ENCODE data around the gene SLC22A4.

SLC22A4 gene

DNA sequence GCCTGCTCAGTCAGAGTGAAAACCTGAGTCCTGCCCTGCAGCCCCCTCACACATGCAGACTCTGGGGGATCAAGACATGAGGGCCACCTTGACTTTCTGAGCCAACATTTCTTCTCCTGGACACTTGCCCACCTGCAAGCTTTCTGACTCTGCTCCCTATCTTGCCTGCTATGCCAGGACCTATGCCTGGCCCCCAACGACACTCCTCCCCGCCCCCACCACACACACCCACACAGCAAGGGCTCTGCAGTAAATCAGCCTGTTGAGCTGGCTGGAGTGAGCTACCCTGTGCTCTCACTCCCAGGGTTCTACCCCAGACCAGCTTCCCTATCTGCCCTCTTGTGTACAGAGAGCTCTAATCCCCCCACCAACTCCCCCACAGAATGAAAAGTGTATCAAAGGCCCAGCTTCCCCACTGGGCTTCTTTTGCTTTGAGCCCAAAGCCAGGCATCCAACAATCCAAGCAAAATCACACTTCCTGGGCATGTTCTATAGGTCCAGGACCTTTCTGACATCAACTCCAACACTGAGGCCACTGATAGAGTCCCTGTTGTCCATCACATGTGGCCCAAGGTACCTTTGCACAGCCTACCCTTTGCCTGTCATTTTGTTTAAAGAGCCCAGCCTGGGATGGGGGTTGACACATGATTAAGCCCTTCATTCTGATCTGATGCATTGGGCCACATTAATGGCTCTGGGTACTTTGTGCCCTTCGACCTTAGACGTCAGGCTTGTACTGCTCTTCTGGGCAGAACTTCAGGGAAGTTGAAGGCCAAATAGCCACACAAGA is 29.5 kb upstream of the SLC22A4 start:
- Histone ChIP-seq H3K9me3 (ENCODE audit: control insufficient read depth, low read length) (no peaks in the 10 kb centered on the region), H3K4me1 (ENCODE audit: control insufficient read depth, insufficient read depth, low read length) (peaks cover 76% of the 10 kb centered on the region), H3K4me3 (ENCODE audit: low read length) (no peak overlapping the region), H3K27me3 (replicated peaks; ENCODE audit: control insufficient read depth, insufficient read depth, low read length) (no peaks in the 10 kb centered on the region), H3K9ac (ENCODE audit: low read length) (no peak overlapping the region), H3K36me3 (ENCODE audit: control insufficient read depth, insufficient read depth, low read length, severe bottlenecking) (peaks cover 19% of the 10 kb centered on the region)
- DNase-seq (ENCODE audit: low read depth): no peak

- no peaks in the 10 kb centered on the region for H3K9me3 ChIP-seq (ENCODE audit: control insufficient read depth, low read length)
- H3K36me3 ChIP-seq (ENCODE audit: control insufficient read depth, insufficient read depth, low read length, severe bottlenecking): peaks cover 23% of the 10 kb centered on the region
- peaks cover 69% of the 10 kb centered on the region for H3K4me1 ChIP-seq (ENCODE audit: control insufficient read depth, insufficient read depth, low read length)
- peak overlapping the region; percentile 3 for H3K9ac ChIP-seq (ENCODE audit: low read length)
- H3K27me3 ChIP-seq (replicated peaks; ENCODE audit: control insufficient read depth, insufficient read depth, low read length): no peaks in the 10 kb centered on the region
- H3K4me3 ChIP-seq (ENCODE audit: low read length): no peak overlapping the region
- DNase-seq (ENCODE audit: low read depth): peak; percentile 95
These were observed 28.7 kb upstream of the SLC22A4 start for GRCh38 chr5:132265336-132266030.

DNA sequence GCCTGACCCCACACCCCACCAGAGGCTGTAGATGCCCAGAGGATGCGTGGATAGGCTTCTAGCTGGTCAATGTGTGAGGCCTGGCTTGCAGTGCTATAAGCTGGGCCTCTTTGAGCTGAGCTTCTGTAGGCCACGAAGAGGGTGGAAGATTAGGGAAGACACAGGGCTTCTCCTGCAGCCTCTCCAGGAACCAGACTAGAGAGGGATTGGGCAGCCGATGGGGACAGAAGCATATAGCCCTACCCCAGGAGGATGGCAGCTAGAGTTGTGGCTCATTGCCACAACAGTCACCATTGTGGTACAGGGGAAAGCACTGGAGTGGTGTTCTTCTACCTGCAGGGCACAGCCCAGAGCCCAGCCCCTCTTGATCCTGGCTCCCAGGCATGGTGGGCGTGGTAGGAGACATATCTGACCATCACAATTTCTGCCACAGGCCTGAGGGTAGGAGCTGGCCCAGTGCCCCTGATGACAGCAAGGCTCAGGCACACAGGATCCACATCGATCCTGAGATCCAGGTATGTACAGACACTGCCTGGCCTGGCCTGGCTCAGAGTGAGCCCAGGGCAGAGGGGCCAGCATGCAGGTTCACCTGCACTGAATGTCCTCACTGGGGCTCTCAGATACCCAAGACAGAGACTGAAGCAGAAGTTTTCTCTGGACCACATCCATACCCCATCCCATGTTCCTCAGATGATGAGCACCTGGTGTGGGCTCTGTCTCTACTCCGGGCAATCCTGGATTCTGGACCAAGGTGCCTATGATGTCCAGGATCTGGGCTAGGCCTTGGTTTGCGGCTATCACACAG is 28.0 kb upstream of the SLC22A4 start:
- H3K9ac ChIP-seq (ENCODE audit: low read length): peak overlapping the region; percentile 1
- DNase-seq (ENCODE audit: low read depth): no peak
- H3K9me3 ChIP-seq (ENCODE audit: control insufficient read depth, low read length): no peaks in the 10 kb centered on the region
- peaks cover 27% of the 10 kb centered on the region for H3K36me3 ChIP-seq (ENCODE audit: control insufficient read depth, insufficient read depth, low read length, severe bottlenecking)
- no peak overlapping the region for H3K4me3 ChIP-seq (ENCODE audit: low read length)
- no peaks in the 10 kb centered on the region for H3K27me3 ChIP-seq (replicated peaks; ENCODE audit: control insufficient read depth, insufficient read depth, low read length)
- peaks cover 61% of the 10 kb centered on the region for H3K4me1 ChIP-seq (ENCODE audit: control insufficient read depth, insufficient read depth, low read length)

DNA sequence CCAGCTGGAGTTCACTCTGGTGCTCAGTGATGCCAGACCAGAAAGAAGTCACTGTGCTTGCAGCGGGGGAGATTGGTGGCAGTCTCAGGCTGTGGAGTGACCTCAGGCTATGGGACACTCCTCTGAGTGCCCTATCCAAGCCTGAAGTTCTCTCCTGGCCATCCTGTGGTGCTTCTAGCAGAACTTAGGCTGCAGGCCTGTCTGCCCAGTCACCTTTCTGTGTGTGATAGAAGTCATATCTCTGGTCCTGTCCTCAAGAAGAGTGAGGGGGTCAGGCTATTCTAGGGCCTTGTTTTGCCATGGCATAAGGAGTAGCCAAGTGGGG is 27.4 kb upstream of the SLC22A4 start:
- Histone ChIP-seq H3K9me3 (ENCODE audit: control insufficient read depth, low read length) (no peaks in the 10 kb centered on the region), H3K27me3 (replicated peaks; ENCODE audit: control insufficient read depth, insufficient read depth, low read length) (no peaks in the 10 kb centered on the region), H3K4me3 (ENCODE audit: low read length) (no peak overlapping the region), H3K9ac (ENCODE audit: low read length) (no peak overlapping the region), H3K4me1 (ENCODE audit: control insufficient read depth, insufficient read depth, low read length) (peaks cover 57% of the 10 kb centered on the region), H3K36me3 (ENCODE audit: control insufficient read depth, insufficient read depth, low read length, severe bottlenecking) (peaks cover 29% of the 10 kb centered on the region)
- no peak for DNase-seq (ENCODE audit: low read depth)

DNA sequence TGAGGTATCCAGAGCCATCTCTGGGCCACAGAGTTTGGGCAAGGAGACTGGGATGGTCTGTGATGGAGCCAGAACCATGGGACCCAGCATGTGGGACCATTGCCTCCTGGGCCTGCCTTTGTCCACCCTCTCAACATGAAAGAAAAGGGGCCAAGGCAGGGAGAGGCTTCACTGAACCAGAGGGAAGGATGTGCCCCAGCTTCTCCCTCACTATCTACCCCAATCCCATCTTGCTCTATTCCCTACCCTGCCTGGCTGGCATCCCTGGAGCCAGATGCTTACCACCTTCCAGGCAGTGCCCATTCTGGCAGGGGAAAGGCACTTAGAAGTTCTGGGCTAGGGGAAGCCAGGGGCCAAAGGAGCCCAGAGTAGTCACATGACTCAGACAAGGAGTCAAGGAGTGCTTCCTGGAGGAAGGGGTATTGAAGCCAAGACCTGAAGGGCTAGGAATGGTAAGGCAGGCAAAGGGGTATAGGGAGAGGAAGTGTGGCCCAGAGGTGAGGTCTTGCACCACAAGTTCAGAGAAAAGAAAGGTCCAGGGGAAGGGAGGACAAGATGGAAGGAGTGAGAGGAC is 26.9 kb upstream of the SLC22A4 start:
- Histone ChIP-seq H3K27me3 (replicated peaks; ENCODE audit: control insufficient read depth, insufficient read depth, low read length) (no peaks in the 10 kb centered on the region), H3K9me3 (ENCODE audit: control insufficient read depth, low read length) (no peaks in the 10 kb centered on the region), H3K4me1 (ENCODE audit: control insufficient read depth, insufficient read depth, low read length) (peaks cover 52% of the 10 kb centered on the region), H3K4me3 (ENCODE audit: low read length) (no peak overlapping the region), H3K9ac (ENCODE audit: low read length) (no peak overlapping the region), H3K36me3 (ENCODE audit: control insufficient read depth, insufficient read depth, low read length, severe bottlenecking) (peaks cover 34% of the 10 kb centered on the region)
- DNase-seq (ENCODE audit: low read depth): no peak

- no peaks in the 10 kb centered on the region for H3K27me3 ChIP-seq (replicated peaks; ENCODE audit: control insufficient read depth, insufficient read depth, low read length)
- peaks cover 43% of the 10 kb centered on the region for H3K4me1 ChIP-seq (ENCODE audit: control insufficient read depth, insufficient read depth, low read length)
- no peak overlapping the region for H3K4me3 ChIP-seq (ENCODE audit: low read length)
- H3K9ac ChIP-seq (ENCODE audit: low read length): no peak overlapping the region
- peaks cover 36% of the 10 kb centered on the region for H3K36me3 ChIP-seq (ENCODE audit: control insufficient read depth, insufficient read depth, low read length, severe bottlenecking)
- no peak for DNase-seq (ENCODE audit: low read depth)
- no peaks in the 10 kb centered on the region for H3K9me3 ChIP-seq (ENCODE audit: control insufficient read depth, low read length)
These were observed 26.0 kb upstream of the SLC22A4 start for GRCh38 chr5:132267931-132268768.

- Histone ChIP-seq H3K9me3 (ENCODE audit: control insufficient read depth, low read length) (no peaks in the 10 kb centered on the region), H3K36me3 (ENCODE audit: control insufficient read depth, insufficient read depth, low read length, severe bottlenecking) (peaks cover 36% of the 10 kb centered on the region), H3K4me3 (ENCODE audit: low read length) (no peak overlapping the region), H3K27me3 (replicated peaks; ENCODE audit: control insufficient read depth, insufficient read depth, low read length) (no peaks in the 10 kb centered on the region), H3K9ac (ENCODE audit: low read length) (no peak overlapping the region), H3K4me1 (ENCODE audit: control insufficient read depth, insufficient read depth, low read length) (peaks cover 35% of the 10 kb centered on the region)
- peak; percentile 80 for DNase-seq (ENCODE audit: low read depth)
These were observed 25.2 kb upstream of the SLC22A4 start for GRCh38 chr5:132268769-132269551.

GRCh38 chr5:132269635-132270334 is 24.4 kb upstream of the SLC22A4 start:
- peaks cover 27% of the 10 kb centered on the region for H3K4me1 ChIP-seq (ENCODE audit: control insufficient read depth, insufficient read depth, low read length)

DNA sequence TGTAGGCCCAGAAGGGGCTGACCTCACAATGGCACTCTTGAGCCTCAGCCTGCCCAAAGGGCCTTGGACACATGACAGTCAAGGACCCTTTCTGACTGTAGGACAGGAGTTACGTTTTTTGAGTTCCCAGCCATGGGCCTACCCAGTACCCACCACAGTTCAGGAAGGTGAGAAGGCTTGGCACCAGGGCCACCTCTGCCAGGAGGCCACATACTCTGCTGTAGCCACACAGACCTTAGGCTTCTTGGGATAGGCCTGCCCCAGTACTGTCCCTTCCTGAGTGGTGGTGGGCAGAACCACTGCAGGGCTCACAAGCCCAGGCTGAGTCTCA is 23.9 kb upstream of the SLC22A4 start:
- H3K4me1 ChIP-seq (ENCODE audit: control insufficient read depth, insufficient read depth, low read length): peaks cover 22% of the 10 kb centered on the region
- DNase-seq (ENCODE audit: low read depth): no peak
- peaks cover 36% of the 10 kb centered on the region for H3K36me3 ChIP-seq (ENCODE audit: control insufficient read depth, insufficient read depth, low read length, severe bottlenecking)
- H3K4me3 ChIP-seq (ENCODE audit: low read length): no peak overlapping the region
- no peak overlapping the region for H3K9ac ChIP-seq (ENCODE audit: low read length)
- H3K9me3 ChIP-seq (ENCODE audit: control insufficient read depth, low read length): no peaks in the 10 kb centered on the region
- no peaks in the 10 kb centered on the region for H3K27me3 ChIP-seq (replicated peaks; ENCODE audit: control insufficient read depth, insufficient read depth, low read length)

More at GRCh38 chr5:132269635-132270334, 24.4 kb upstream of the SLC22A4 start:
- no peak for DNase-seq (ENCODE audit: low read depth)
- Histone ChIP-seq H3K9me3 (ENCODE audit: control insufficient read depth, low read length) (no peaks in the 10 kb centered on the region), H3K27me3 (replicated peaks; ENCODE audit: control insufficient read depth, insufficient read depth, low read length) (no peaks in the 10 kb centered on the region), H3K9ac (ENCODE audit: low read length) (no peak overlapping the region), H3K4me3 (ENCODE audit: low read length) (no peak overlapping the region), H3K36me3 (ENCODE audit: control insufficient read depth, insufficient read depth, low read length, severe bottlenecking) (peaks cover 36% of the 10 kb centered on the region)

DNA sequence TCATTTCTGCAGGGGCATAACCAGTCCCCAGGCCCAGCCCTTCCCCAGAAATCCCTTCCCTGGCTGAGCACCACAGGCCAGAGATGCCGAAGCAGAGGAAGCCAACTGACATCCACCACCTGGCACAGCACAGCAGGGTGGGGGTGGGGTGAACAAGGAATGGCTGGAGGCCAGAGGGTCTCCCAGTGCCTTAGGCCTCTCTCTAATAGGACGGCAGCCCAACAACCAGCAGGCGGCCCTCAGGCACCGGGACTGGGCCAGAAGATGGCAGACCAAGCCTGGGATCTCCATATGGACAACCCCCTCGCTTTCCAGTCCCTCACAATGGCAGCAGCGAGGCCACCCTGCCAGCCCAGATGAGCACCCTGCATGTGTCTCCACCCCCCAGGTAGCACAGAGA is 23.5 kb upstream of the SLC22A4 start:
- Histone ChIP-seq H3K9ac (ENCODE audit: low read length) (no peak overlapping the region), H3K4me1 (ENCODE audit: control insufficient read depth, insufficient read depth, low read length) (peaks cover 18% of the 10 kb centered on the region), H3K36me3 (ENCODE audit: control insufficient read depth, insufficient read depth, low read length, severe bottlenecking) (peaks cover 36% of the 10 kb centered on the region), H3K4me3 (ENCODE audit: low read length) (no peak overlapping the region), H3K27me3 (replicated peaks; ENCODE audit: control insufficient read depth, insufficient read depth, low read length) (no peaks in the 10 kb centered on the region), H3K9me3 (ENCODE audit: control insufficient read depth, low read length) (no peaks in the 10 kb centered on the region)
- no peak for DNase-seq (ENCODE audit: low read depth)

Measured in adipocyte (in vitro differentiated cells).